ENCODE measurements around the gene MTIF3.

Gene MTIF3, protein sequence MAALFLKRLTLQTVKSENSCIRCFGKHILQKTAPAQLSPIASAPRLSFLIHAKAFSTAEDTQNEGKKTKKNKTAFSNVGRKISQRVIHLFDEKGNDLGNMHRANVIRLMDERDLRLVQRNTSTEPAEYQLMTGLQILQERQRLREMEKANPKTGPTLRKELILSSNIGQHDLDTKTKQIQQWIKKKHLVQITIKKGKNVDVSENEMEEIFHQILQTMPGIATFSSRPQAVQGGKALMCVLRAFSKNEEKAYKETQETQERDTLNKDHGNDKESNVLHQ

DNA sequence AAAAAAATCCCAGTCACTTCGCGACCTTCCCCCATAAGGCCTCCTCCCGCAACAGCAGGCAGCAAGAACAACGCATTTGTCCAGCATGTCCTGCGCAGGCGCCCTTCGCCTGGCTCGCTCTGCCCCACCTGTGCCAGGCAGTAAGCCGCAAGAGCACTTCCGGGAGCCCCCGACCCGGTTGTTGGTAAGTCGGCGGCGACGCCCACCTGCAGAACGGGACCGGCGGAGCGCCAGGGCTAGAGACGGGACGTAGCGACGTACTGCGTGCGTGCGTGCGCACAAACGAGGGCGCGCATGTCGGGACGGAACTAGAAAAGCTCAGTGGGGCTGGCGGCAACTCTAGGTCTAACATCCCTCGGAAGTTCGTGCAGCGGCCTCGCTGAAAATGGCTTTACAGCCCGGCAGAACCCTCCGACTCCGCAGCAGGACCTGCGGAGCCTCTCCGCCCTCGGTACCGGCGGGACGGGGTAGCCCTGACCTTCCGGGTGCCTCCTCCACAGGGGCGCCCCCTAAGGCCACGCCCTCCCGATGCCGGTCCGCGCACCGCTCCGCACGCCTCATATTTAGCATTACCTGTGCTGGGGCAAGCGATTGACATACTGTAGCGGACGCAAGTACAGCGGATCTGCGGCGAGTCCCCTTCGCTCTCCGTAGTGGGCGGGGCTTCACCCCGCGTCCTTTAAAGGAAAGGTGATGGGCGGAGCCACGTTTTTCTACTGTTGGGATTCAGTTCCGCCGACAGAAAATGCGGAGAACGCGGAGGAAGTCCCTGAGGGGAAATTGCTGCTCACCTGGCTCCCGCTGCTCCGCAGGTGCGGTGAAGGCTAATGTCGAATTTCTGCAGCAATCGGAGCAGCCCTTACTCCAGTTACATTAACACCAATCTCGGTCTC lies at the start of gene MTIF3:
MTIF3 (minus strand) TSS at position 629 of the 893 bp plus-strand sequence. CDS start 10,116 bp downstream, outside the sequence.
- peak; percentile 99 for DNase-seq

DNA sequence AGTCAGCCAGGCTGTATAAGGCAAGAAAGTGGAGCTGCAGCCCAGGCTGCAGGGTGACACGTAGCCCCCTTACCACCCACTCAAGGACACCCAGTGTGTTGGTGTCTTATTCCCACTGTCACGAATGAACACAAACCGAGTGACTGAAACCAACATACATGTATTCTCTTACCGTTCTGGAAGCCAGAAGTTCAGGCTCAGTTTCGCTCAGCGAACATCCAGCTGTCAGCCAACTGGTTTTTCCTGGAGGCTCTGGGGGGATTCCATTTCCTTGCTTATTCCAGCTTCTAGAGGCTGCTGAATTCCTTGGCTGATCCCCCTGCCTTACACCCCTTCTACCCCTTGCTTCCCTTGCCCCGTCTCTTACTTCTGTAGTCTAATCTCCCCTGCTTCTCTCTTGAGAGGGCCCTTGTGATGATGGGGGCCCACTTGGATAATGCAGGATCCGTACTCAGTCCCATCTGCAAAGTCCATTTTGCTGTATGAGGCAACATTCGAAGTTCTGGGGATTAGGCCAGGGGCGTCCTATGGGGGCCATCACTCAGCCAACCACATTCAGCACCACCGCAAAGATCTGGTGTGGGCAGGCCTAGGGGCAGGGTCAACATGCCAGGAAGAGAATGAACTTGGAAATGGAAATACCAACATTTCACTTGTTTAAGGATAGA lies 47.3 kb upstream of the MTIF3 start:
- no peak for DNase-seq

DNA sequence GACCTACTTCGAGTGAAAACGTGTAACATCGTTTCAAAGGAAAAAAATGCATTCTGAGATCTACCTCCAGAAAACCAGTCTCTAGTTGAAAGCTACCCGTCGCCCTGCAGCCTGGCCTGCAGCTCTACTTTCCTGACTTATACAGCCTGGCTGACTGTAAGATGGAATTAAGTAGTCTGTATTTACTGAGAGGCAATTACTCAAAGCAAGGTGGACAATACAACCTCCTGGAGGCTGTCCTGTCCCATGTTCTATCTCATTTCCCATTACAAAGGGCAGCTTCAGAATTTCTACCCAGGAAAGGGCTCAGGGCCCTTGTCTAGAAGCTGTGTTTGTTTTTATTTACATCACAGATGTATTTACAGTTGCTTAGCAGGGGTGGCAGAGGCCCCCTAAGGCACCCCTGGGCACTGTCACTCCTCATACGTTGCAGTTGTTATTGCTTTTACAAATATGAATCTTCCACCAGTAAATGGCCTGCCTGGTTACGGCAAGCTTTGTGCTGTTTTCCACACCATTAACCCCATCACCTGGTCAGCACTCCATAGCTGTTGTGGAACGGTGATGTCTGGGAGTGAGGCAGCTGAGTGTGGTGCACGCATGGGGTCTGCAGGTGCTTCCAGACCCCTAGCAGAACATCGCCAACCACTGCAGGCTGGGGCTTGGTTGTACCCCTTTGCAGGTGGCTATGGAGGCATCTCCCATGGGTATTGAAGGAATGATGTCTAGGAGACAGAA lies 46.3 kb upstream of the MTIF3 start:
- no peak for DNase-seq

DNA sequence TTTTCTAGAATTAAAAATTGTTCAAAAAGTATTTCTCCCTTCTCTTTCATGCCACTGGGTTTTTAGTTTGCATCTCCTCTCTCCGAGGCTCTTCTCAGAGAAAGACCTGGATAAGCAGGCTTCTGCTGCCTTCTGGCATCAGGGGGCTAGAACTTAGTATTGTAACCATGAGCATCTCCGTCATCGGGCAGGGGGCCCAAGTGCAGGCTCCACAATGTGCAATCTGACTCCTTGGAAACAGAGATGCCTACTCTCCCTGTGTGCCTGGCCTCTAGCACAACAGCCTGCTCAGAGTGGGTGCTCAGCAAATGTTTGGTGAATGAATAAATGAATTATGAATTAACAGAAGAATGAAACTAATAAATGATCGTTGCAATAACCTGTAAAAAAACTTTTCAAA lies 45.6 kb upstream of the MTIF3 start:
- no peak for DNase-seq

DNA sequence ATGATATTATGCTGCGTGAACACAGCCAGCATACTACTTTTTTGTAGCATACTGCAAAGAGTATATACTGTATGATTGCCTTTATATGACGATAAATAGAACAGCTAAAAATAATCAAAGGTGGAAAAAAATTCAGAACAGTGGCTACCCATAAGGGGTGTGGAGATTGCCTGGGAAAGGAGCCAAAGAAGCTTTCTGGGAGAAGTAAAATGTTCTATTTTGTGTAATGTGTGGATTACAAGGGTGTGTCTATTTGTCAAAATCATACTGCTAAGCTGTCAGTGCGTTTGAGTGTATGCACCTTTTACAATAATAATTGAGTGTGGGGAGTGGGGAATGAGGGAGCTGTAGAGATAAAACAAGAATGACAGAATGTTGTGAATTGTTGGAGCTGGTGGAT lies 45.2 kb upstream of the MTIF3 start:
- DNase-seq: no peak

DNA sequence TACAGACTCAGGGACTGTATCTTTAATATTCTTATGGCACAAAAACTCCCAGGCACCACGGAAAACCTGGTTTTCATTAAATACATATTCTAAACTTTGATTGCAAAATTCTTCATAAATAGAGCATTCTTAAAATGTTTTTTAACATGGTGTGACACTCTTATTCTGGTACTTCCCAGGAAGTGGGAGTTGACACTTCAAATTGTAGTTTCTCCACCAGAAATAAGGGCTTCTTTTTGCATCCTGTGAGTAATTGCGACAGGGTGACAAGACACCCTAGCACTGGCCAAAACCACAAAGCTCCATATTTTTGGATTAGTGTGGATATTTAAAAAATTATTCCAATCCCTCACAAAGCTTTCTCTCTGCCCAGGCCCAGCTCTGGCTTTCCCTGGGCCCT lies 43.6 kb upstream of the MTIF3 start:
- DNase-seq: no peak

DNA sequence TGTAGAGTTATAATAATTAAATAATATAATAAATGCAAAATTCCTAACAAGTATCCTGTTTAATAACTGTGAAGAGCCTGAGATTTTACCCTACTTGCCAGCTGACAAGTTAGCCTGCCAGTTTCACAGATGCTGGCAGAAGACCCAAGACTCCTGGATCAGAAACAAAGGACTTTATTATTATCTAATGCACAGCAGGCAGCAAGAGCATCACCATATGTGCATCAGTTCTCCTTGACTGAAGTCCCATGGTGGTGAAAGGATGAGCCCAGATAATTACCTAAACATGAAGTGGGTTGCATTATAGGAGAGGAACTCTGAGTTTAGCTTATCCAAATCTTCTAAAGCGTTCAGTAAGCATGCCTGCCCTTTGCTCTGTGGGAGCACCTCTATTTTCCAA lies 39.1 kb upstream of the MTIF3 start:
- DNase-seq: no peak

DNA sequence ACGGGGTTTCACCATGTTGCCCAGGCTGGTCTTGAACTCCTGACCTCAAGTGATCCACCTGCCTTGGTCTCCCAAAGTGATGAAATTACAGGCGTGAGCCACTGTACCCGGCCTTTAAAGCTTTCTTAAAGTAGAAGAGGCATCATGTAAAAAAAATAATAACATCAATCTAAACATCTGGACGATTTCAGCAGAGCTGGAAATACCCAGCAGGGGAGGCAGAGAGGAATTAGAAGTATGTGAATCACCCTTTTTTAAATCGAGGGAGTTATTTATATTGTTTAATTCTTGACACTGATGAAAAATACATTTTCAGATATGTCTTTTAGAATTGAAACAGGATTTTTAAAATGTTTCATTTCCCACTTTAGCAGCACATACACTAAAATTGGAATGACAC lies 37.4 kb upstream of the MTIF3 start:
- DNase-seq: no peak

DNA sequence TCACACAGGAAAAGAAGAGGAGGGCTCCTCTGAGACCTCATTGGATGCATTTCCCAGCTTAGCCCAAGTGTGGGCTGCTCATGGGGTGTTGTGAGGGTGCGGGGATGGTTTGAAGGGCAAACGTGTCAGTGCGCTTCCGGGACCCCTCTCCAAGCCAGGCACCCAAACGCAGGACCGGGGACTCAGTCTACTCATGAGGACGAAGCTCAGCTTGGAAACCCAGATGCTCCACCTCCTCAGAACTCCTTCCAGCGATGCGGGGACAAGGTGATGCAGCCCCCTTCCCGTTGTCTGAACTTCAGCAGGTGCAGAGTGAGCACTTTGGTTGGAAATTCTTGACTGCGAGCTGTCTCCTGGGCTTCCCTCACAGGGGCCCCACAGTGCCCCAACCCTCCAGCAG lies 33.1 kb upstream of the MTIF3 start:
- DNase-seq: no peak

DNA sequence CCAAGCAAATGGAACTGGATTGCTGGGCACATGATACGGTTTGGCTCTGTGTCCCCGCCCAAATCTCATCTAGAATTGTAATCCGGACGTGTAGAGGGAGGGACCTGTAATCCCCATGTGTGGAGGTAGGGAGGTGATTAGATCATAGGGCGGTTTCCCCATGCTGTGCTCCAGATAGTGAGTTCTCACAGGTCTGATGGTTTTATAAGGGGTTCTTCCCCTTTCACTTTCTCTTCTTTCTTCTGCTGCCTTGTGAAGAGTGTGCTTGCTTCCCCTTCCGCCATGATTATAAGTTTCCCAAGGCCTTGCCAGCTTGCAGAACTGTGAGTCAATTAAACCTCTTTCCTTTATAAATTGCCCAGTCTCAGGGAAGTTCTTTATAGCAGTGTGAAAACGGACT lies 32.6 kb upstream of the MTIF3 start:
- no peak for DNase-seq

DNA sequence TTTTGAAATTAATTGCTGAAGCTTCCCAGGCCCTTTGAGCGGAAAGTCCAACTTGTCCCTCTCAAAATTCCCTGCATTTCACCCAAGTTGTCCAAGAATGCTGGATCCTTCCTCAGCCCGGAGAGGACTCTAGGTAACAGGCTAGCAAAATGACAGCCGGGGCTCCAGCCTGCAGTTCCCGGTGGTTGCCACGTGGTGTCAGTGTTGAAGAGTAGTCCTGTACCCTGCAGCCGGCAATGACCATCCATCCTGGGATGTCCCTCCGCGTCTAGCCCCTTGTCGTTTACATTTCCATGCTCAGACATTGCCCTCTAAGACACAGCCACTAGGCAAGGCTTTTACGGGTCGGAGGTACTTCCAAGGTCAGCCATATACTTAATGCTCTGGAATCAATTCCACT lies 31.4 kb upstream of the MTIF3 start:
- DNase-seq: peak; percentile 26 to 56

DNA sequence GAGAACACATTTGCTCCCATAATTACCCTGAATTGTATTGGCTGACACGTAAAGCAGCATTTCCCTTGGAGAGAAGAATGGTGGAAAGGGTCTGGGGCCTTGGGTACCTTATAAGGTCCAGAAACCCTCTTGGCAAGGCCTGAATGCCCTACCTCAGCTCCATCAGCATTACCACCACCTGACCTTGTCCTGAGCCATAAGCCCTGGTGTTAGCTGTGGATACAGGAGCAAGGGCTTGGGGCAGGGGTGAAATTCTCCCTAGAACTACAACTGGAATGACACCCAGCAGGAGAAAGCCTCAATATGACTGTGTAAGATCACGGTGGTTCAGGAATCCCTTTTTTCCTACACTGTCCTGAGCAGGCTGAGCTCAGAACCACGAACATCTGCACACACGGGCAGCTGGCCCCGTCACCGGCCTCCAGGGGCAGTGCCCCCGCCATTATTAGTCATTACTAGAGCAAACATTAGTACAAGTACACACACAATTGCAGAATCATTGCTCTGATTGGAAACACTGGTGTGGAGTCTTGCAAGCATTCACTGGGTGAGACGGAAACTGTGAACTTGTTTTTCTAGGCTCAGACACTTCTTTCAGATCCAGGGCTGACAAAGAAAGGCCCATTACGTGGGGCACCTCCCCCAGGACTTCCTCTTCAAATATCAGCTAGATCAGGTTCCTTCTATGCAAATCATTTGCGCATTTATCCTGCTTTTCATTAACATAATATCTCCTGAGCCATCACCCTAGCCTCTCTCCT lies 26.8 kb upstream of the MTIF3 start:
- DNase-seq: peak in 1 of 2 experiments; percentile 21

DNA sequence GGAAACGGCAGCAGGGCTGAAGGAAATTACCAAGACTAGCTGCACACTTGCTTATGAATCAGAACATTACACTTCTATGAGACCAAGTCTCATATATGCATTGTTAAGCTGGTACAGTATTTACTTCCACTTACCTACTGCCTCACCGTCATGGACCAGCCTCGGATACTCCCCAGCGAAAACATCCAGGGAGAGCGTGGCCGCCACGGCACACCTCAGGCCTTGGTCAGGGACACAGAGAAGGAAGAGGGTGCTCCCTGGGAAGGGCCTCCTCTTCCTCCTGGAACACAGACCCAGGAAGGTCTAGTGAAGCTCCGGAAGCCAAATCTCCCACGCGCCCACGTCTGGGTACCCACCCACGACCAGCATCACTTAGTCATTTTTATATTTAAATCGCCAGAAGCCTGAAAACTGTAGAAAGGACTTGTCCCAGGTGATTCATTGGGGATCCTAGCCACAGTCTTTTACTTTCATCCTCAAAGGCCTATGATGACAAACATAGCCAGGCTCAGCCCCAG lies 24.4 kb upstream of the MTIF3 start:
- DNase-seq: no peak

DNA sequence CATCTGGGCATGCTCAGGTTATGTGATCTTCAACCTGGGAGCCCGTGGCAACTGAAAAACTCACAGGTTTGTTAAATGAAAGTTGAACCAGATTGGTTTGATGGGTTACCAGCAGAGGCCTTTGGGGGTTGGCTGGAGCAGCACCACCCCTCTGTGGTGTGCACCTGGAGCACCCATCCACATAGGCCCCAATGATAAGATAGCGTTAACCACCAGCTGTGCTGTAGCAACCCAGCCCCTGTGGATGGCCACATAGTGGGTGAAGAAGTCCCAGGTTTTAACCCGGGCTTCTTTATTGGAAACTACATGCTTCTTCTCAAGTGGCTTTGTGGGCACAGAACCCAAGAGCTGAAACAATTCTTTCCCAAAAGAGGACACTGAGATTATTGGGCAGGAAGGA lies 22.6 kb upstream of the MTIF3 start:
- no peak for DNase-seq

DNA sequence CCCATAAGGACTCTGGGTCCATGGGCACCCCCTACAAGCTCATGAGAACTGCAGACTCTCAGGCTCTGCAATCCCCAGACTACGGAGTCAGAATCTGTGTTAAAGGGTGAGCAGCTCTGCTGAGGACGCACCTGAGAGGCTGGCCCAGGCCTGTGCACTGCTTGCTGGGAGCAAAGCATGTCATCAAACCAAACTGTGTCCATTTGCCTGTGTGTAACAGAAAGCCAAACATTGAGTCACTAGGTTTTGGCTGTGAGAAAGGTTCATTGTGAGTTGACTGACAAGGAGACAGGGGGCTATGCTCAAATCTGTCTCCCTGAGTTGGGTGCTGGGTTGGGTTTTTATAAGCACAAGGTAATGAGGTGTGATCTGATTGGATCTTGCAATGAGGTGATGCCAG lies 22.1 kb upstream of the MTIF3 start:
- no peak for DNase-seq

DNA sequence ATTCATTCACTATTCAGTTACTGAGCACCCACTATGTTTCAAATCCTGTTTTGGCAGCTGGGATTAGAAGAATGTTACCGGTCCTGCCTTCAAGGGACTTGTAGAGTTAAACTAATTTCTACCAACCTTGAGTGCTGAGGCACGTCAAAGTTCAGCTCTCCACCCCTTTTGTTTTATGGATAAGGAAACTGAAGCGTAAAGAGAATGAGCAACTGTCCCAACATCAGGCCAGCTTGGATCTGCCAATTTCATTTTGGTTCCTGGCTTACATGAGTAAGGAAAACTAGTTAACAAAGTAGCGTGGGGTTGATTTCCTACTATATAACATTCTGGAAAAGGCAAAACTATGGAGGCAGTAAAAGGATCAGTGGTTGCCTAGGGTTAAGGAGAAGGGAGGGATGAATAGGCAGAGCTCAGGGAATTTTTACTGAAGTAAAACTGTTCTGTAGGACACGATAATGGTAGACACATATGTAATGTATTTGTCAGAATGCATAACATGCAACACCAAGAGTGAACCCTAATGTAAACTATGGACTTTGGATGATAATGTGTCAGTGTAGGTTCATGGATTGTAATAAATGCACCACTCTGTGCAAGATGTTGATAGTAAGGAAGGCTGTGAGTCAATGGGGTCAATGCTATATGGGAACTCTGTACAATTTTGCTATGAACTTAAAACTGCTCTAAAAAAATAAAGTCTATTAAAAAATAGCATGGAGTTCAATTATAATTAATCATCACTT lies 19.9 kb upstream of the MTIF3 start:
- DNase-seq: no peak

DNA sequence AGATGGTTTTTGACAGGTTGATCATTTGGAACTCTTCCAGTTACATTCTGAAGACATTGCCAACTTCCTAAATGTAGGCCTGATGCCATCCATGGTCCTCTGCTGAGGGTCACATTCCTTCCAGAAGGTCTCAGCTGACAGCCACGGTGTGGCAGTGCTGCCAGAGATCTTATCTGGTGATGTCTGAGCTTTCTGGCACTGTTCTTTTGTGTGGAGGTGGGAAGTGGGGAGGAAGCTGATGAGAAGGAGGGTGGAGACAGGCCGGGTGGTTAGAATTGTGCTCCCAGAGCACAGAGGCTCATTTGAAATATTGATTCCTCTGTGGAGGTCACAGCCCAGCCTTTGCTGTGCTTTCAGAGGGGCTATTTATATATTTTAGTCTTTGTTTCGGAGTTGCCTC lies 16.1 kb upstream of the MTIF3 start:
- DNase-seq: no peak

DNA sequence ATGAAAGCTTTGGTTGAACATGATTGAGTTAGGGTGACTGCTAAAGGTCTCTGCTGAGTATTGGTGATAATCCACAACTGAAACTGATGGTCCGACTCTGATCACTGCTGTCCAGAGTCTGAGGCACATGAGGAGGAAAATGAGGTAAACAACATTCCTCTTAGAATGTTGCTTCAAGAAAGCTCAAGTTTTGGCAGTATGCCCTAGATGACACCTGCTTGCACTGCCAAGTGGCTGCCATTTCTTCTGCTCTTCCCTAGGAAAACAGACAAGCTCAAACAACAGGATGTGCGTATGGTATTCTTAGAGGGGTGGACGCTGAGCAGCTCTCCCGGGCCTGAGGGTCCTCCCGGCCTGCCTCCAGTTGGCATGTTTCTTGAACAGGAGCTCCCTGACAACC lies 15.2 kb upstream of the MTIF3 start:
- DNase-seq: no peak

DNA sequence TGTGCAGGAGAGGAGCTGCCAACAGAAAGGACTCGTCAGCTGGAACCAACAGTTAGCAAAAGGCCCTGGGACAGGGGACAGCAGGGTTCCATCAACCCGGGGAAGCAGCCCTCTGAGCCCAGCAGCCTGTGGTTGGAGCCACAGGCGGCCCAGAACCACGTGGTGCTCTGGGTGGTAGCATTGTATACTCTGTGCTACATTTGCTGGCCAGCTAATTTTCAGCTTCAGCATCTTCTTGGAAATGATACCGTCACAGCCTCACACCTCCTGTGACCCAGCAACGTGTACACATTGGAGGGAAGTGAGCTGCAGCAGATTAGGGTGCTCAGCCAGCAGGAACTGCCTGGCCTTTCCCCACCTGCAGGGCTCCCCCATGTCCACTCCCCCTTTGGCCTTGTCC lies 13.1 kb upstream of the MTIF3 start:
- DNase-seq: no peak

DNA sequence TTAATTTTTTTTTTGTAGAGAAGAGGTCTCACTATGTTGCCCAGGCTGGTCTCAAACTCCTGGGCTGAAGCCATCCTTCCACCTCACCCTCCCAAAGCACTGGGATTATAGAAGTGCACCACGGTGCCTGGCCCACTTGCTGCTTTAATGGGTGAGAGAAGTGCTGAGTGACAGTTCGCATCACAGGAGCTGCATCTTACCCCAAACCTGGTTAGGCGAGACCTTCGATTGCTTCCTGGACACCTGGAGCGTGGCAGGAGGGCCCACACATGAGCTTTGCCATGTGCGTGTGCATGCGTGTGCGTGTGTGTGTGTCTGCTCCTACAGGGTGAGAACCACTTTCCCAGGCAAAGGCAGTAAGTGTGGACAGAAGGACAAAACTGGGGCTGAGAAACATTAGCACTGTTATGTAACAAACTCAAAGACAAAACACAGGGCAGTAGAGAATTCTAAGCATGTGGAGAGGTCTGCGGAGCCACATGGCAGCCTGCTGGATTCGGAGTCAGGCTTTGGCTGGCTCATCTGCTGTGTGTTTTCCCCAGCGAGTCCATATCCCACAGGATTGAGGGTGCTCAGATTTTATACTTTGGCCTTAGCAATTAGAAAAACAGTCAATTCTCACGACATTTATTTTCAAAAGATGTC lies 11.7 kb upstream of the MTIF3 start:
- no peak for DNase-seq

DNA sequence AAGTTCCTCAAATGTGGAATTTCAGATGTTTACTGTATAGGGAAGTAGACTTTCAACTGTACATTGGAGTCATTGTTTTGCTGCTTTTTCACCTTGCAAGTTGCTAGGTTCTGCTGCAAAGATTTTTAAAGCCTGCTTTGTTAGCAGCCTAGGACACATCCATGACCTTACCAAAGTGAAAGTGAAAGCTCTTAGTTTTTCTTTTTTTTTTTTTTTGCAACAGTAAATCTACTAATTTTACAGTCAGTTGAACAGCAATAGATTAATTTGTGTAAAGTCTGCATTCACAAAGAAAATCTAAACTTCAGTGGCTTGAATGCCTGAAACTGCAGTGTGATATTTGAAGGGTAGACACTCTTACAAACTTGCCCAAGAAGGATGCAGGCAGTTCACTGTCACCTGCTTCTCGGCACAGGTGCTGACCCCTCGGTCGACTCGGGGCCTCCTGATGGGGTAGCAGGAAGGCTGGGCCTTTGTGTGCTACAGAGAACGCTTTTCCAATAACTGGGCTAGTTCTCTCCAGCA lies 5.0 kb upstream of the MTIF3 start:
- DNase-seq: no peak
